HepG2 (cell line): Measurements from ENCODE around the gene ADAMTS17.
A peak's percentile ranks its signal among the peaks of the same experiment; 100 is the strongest.

Source experiments
- CTCF ChIP-seq: sonication (generic); formaldehyde crosslinking; IDR thresholded peaks from 2 replicates; pipeline ENCODE4 v1.5.0; 2020; ENCODE audit warnings: mild to moderate bottlenecking, missing genetic modification reagents, moderate library complexity
- MTA3 ChIP-seq: sonication (generic); formaldehyde crosslinking; IDR thresholded peaks from 2 replicates; pipeline ENCODE4 v1.4.0; 2020; ENCODE audit warnings: missing genetic modification reagents
- SYNCRIP ChIP-seq: fragments of 200-400 bp; formaldehyde crosslinking; IDR thresholded peaks from 2 replicates; pipeline ENCODE4 v1.6.1; 2018; ENCODE audit warnings: mild to moderate bottlenecking, low read depth, low read length; ENCODE audit not compliant: insufficient read depth
- ZFP91 ChIP-seq: sonication (generic); formaldehyde crosslinking; IDR thresholded peaks from 2 replicates; pipeline ENCODE4 v1.9.0; 2022; ENCODE audit warnings: missing genetic modification reagents, mild to moderate bottlenecking, borderline replicate concordance
- ZNF530 ChIP-seq: sonication (generic); formaldehyde crosslinking; IDR thresholded peaks from 2 replicates; pipeline ENCODE4 v1.5.0; 2020; ENCODE audit warnings: low read depth, mild to moderate bottlenecking, missing genetic modification reagents
- ZNF549 ChIP-seq: sonication (generic); formaldehyde crosslinking; IDR thresholded peaks from 2 replicates; pipeline ENCODE4 v1.5.0; 2020; ENCODE audit warnings: missing genetic modification reagents
- ZNF720 ChIP-seq: sonication (generic); formaldehyde crosslinking; IDR thresholded peaks from 2 replicates; pipeline ENCODE4 v1.4.0; 2020; ENCODE audit warnings: missing genetic modification reagents

- TF ChIP-seq CTCF (CRISPR knock-in tag) (peak; percentile 84), ZNF549 (CRISPR knock-in tag) (no peak), MTA3 (CRISPR knock-in tag) (no peak), ZFP91 (no peak), SYNCRIP (no peak), ZNF720 (CRISPR knock-in tag) (no peak), ZNF530 (no peak)
Observed at GRCh38 chr15:99928429-99928981, 413.3 kb downstream of the ADAMTS17 start.
